Small intestine (tissue), 7 donors: ENCODE results near the gene C12orf60. TPM values are rescaled to one million over a fixed set of nuclear protein-coding genes. Genes with fewer than 3 reads are reported as not detected.

Experiments used
- DNase-seq, 2 donors: peaks; one replicate each; pipeline versions ENCODE4 v3.0.0 to v3.0.0-alpha.2; 2013
- FAIRE-seq: peaks from 2 replicates; lab custom pipeline; 2012; peaks lifted over from hg19 to GRCh38; lab: Jason Lieb, UNC
- H3K27ac ChIP-seq, 3 donors: one replicate each; pipeline ENCODE4 v1.5.1; 2013; ENCODE audit warnings: low read length in 2 of 3, mild to moderate bottlenecking in 2 of 3, control low read depth in 1 of 3, inconsistent platforms in 1 of 3, low read depth in 1 of 3, moderate library complexity in 1 of 3
- H3K27me3 ChIP-seq, 3 donors: one replicate each; pipeline ENCODE4 v1.6.1; 2013; ENCODE audit warnings: low read length in 3 of 3, inconsistent platforms in 1 of 3; ENCODE audit not compliant: control insufficient read depth in 3 of 3, insufficient read depth in 3 of 3
- H3K36me3 ChIP-seq, 3 donors: one replicate each; pipeline ENCODE4 v1.6.1; 2013; ENCODE audit warnings: low read length in 3 of 3, inconsistent platforms in 1 of 3, low read depth in 1 of 3, mild to moderate bottlenecking in 1 of 3, moderate library complexity in 1 of 3; ENCODE audit not compliant: control insufficient read depth in 3 of 3, insufficient read depth in 2 of 3
- H3K4me1 ChIP-seq, 3 donors: one replicate each; pipeline ENCODE4 v1.6.1; 2013; ENCODE audit warnings: low read length in 2 of 3, inconsistent platforms in 1 of 3, low read depth in 1 of 3, mild to moderate bottlenecking in 1 of 3, moderate library complexity in 1 of 3; ENCODE audit not compliant: control insufficient read depth in 3 of 3, insufficient read depth in 2 of 3
- H3K4me3 ChIP-seq, 3 donors: one replicate each; pipeline ENCODE4 v1.5.1; 2013; ENCODE audit warnings: low read length in 3 of 3, control low read depth in 1 of 3, inconsistent platforms in 1 of 3, low read depth in 1 of 3, mild to moderate bottlenecking in 1 of 3, moderate library complexity in 1 of 3
- H3K9me3 ChIP-seq, 2 donors: one replicate each; pipeline ENCODE4 v1.6.1; 2013; ENCODE audit warnings: low read depth in 1 of 2, low read length in 1 of 2; ENCODE audit not compliant: control insufficient read depth in 2 of 2, insufficient read depth in 1 of 2
- WGBS, 3 donors: extraction: QIAGEN DNeasy Blood & Tissue Kit; methylation state at CpG; one replicate each; pipeline ENCODE4 v1.1.7; 2013; 5-methylcytosine and 5-hydroxymethylcytosine counted together
- polyA plus RNA-seq, 4 donors: library from polyadenylated mRNA; stranded (reverse) in 3 of 4; unstranded in 1 of 4; fragments of 200-250 nt in 3 of 4; fragments of 120-200 nt in 1 of 4; gene quantifications; one replicate each; pipeline versions ENCODE4 v1.2.1 to v1.2.3, GENCODE V29; 2013
- donor health status: healthy with polysubstance abuse.
- donor health status: control.
- donor health status: control.
- donor health status: Bipolar disorder and iron deficiency.
- donor health status: healthy.

Gene C12orf60
- polyA plus RNA-seq, 4 donors, result 0.45 to 1.8 (median 0.75) TPM; not detected in 1

DNA sequence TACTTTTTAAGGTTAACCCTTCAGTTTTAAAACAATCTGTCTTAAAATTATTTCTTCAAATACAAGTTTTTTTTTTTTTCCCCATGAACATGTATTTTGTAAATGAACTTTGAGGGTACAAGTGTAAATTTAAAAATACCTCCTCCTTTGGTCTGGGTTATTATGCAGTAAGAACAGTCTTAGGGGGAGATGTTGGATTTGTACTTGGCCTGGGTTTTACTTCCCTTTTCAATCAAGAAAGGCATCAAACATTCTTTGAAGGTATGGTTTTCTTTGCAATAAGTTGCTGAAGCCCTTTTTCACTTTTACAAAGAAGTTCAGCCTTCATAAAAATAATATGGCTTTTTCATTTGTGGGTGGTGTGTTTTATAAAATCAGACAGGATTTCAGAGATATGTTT lies 20.7 kb upstream of the C12orf60 start:
- no peak overlapping the region for H3K27ac ChIP-seq
- no peak for DNase-seq
- no peak overlapping the region for H3K4me3 ChIP-seq
- peaks cover 4 to 9% (median 5%) of the 10 kb centered on the region in 3 donors for H3K36me3 ChIP-seq
- FAIRE-seq, result no peak
- H3K27me3 ChIP-seq, result no peaks in the 10 kb centered on the region
- H3K9me3 ChIP-seq, result no peaks in the 10 kb centered on the region
- H3K4me1 ChIP-seq, result no peaks in the 10 kb centered on the region

- no peaks in the 10 kb centered on the region for H3K4me1 ChIP-seq
- no peak overlapping the region for H3K27ac ChIP-seq
- no peak overlapping the region for H3K4me3 ChIP-seq
- FAIRE-seq (no peak), DNase-seq (no peak)
- H3K36me3 ChIP-seq, result peaks cover 4 to 20% (median 16%) of the 10 kb centered on the region in 3 donors
- H3K27me3 ChIP-seq, result no peaks in the 10 kb centered on the region
- 92 to 97% (median 96%) methylated on average over 2 of the region's 2 CpGs for WGBS, 3 donors
- no peaks in the 10 kb centered on the region for H3K9me3 ChIP-seq
These were observed 19.0 kb upstream of the C12orf60 start for GRCh38 chr12:14784471-14784870.

GRCh38 chr12:14785568-14785967 lies 17.9 kb upstream of the C12orf60 start:
- H3K36me3 ChIP-seq, result peaks cover 7 to 23% (median 20%) of the 10 kb centered on the region in 3 donors
- no peak overlapping the region for H3K27ac ChIP-seq
- H3K4me3 ChIP-seq, result no peak overlapping the region
- FAIRE-seq, result no peak
- H3K9me3 ChIP-seq, result no peaks in the 10 kb centered on the region
- no peaks in the 10 kb centered on the region for H3K27me3 ChIP-seq
- no peak for DNase-seq
- 91 to 96% (median 94%) methylated on average over 3 of the region's 3 CpGs for WGBS, 3 donors
- H3K4me1 ChIP-seq, result no peaks in the 10 kb centered on the region

GRCh38 chr12:14795028-14795448 lies 8.4 kb upstream of the C12orf60 start:
- no peaks in the 10 kb centered on the region for H3K27me3 ChIP-seq
- H3K36me3 ChIP-seq, result peaks cover 9 to 14% (median 13%) of the 10 kb centered on the region in 3 donors
- no peak overlapping the region for H3K4me3 ChIP-seq
- H3K27ac ChIP-seq, result no peak overlapping the region
- no peaks in the 10 kb centered on the region for H3K4me1 ChIP-seq
- H3K9me3 ChIP-seq, result no peaks in the 10 kb centered on the region
- no peak for DNase-seq
- 75 to 79% (median 77%) methylated on average over 4 of the region's 4 CpGs for WGBS, 3 donors
- no peak for FAIRE-seq

DNA sequence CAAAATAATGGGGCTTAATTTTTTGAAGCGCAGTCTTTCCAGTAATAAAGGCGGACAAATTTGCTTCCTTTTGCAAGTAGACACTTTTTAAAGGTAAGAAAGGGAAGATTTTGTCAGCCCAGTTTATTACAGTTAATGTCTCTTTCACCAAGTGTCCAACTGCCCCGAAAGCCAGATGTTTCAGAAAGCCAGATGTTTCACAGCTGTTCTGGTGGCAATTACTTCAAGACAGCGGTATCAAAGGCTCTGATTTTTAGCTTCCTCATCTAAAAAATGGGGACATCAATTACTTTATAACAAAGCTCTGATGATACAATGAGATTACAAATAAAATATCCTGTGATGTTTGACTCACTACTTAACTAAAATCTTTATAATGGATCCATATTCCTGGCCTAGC lies 1.2 kb upstream of the C12orf60 start:
- FAIRE-seq (no peak), DNase-seq (peak in 1 of 2 donors; percentile 8)
- Histone ChIP-seq H3K4me1 (peaks cover 0 to 5% (median 2%) of the 10 kb centered on the region in 3 donors), H3K27ac (peak overlapping the region in 1 of 3 donors; percentile 86), H3K4me3 (peak overlapping the region; percentile 87 to 90 (median 88)), H3K27me3 (no peaks in the 10 kb centered on the region), H3K9me3 (no peaks in the 10 kb centered on the region), H3K36me3 (peaks cover 0 to 6% (median 4%) of the 10 kb centered on the region in 3 donors)
- 59 to 66% (median 65%) methylated on average over 4 of the region's 4 CpGs for WGBS, 3 donors

- Histone ChIP-seq H3K4me1 (peaks cover 0 to 5% (median 2%) of the 10 kb centered on the region in 3 donors), H3K27ac (peak overlapping the region; percentile 86 to 96 (median 90)), H3K36me3 (peaks cover 0 to 4% (median under 1%) of the 10 kb centered on the region in 3 donors), H3K4me3 (peak overlapping the region; percentile 87 to 90 (median 88)), H3K27me3 (no peaks in the 10 kb centered on the region), H3K9me3 (no peaks in the 10 kb centered on the region)
- no peak for DNase-seq
- 0 to 1% (median 0%) methylated on average over 7 of the region's 7 CpGs for WGBS, 3 donors
- FAIRE-seq, result no peak
These were observed 804 bp upstream of the C12orf60 start for GRCh38 chr12:14802721-14803010.

- no peaks in the 10 kb centered on the region for H3K27me3 ChIP-seq
- 0 to 1% (median 0%) methylated on average over 12 of the region's 12 CpGs for WGBS, 3 donors
- H3K4me1 ChIP-seq, result peaks cover 0 to 5% (median 2%) of the 10 kb centered on the region in 3 donors
- no peaks in the 10 kb centered on the region for H3K9me3 ChIP-seq
- H3K27ac ChIP-seq, result peak overlapping the region; percentile 46 to 86 (median 68)
- H3K4me3 ChIP-seq, result peak overlapping the region; percentile 87 to 90 (median 88)
- no peak for DNase-seq
- peaks cover 0 to 4% (median 0%) of the 10 kb centered on the region in 3 donors for H3K36me3 ChIP-seq
- no peak for FAIRE-seq
These were observed 325 bp downstream of the C12orf60 start for GRCh38 chr12:14803830-14804160.

DNA sequence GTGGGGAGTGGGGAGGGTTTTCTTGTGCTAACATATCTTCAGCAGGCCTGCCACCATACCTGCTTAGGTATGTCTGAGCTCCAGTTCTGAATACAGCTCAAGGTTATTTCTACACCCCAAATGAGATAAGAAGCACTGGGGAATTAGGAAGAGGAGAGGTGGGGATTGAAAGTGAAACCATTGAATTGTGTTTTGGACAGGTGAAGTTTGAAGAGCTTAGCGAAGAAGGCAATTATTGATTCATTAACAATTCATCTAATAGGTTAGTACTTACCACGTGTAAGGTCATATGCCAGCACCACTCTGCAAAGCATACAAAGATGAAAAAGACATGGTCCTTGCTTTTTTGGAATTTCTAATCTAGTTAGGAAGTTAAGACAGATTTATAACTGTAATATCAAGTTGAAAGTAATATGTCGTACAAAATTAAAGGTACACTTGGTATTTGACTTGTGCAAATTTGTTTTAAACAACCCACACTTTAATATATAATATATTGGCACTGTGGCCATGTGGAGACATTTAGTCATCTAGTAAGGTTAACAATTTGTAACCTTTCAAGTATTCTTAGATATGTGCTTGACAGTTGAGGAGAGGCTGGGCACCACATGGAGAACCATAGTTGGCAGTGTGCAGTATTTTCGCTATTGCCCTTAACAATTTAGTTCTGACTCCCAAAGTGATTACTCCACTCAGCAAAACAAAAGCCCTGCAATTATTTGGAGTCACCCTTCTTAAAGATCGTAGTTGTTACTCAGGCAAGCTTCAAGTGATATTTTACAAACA lies 6.9 kb downstream of the C12orf60 start:
- H3K9me3 ChIP-seq, result no peaks in the 10 kb centered on the region
- no peaks in the 10 kb centered on the region for H3K36me3 ChIP-seq
- DNase-seq, result peak in 1 of 2 donors; percentile 10
- no peaks in the 10 kb centered on the region for H3K27me3 ChIP-seq
- no peak for FAIRE-seq
- H3K4me1 ChIP-seq, result no peaks in the 10 kb centered on the region
- H3K27ac ChIP-seq, result no peak overlapping the region
- no peak overlapping the region for H3K4me3 ChIP-seq
- WGBS, 3 donors, result 55 to 73% (median 63%) methylated on average over 5 of the region's 5 CpGs
